NK-92 (cell line): Measurements from ENCODE around the gene SPATA24.
"Not testable (repeated sequence)": the region's sequence is repeated elsewhere in the genome, so short reads cannot be mapped to it uniquely, and the experiment has no call there.

ENCODE experiments used
- DNase-seq: peaks from one replicate; lab custom pipeline; 2025; ENCODE audit not compliant: unreplicated experiment; lab: John Stamatoyannopoulos, UW

SPATA24 gene

GRCh38 chr5:139355900-139356299 lies 48.0 kb downstream of the SPATA24 start:
- not testable (repeated sequence) for DNase-seq

GRCh38 chr5:139354186-139354585 lies 49.7 kb downstream of the SPATA24 start:
- no peak for DNase-seq

GRCh38 chr5:139347863-139348262 lies 56.0 kb downstream of the SPATA24 start:
- not testable (repeated sequence) for DNase-seq
